Liver (tissue), 9 donors: ENCODE results near the gene IL18RAP. TPM values are rescaled to one million over a fixed set of nuclear protein-coding genes. Genes with fewer than 3 reads are reported as not detected.

Experiments used
- DNase-seq: peaks from one replicate; pipeline ENCODE4 v3.0.0-alpha.2; 2017; ENCODE audit warnings: low spot score
- H3K27ac ChIP-seq, 2 donors: one replicate each; pipeline ENCODE4 v1.7.0; 2013; ENCODE audit warnings: inconsistent platforms in 2 of 2, low read length in 2 of 2, control low read depth in 1 of 2, low read depth in 1 of 2, mild to moderate bottlenecking in 1 of 2
- H3K27me3 ChIP-seq, 4 donors: one replicate each; pipeline versions ENCODE4 v1.6.1 to v1.7.0; 2013; ENCODE audit warnings: low read length in 3 of 4, inconsistent platforms in 1 of 4, mild to moderate bottlenecking in 1 of 4, moderate library complexity in 1 of 4; ENCODE audit not compliant: control insufficient read depth in 4 of 4, insufficient read depth in 4 of 4
- H3K36me3 ChIP-seq, 4 donors: one replicate each; pipeline versions ENCODE4 v1.6.1 to v1.7.0; 2013; ENCODE audit warnings: low read length in 3 of 4, mild to moderate bottlenecking in 3 of 4, low read depth in 1 of 4, moderate library complexity in 1 of 4; ENCODE audit not compliant: control insufficient read depth in 4 of 4, insufficient read depth in 3 of 4
- H3K4me1 ChIP-seq, 4 donors: one replicate each; pipeline versions ENCODE4 v1.6.1 to v1.7.0; 2013; ENCODE audit warnings: low read length in 3 of 4, mild to moderate bottlenecking in 3 of 4, moderate library complexity in 1 of 4; ENCODE audit not compliant: control insufficient read depth in 4 of 4, insufficient read depth in 4 of 4
- H3K4me3 ChIP-seq, 3 donors: one replicate each; pipeline versions ENCODE4 v1.6.1 to v1.7.0; 2013; ENCODE audit warnings: low read length in 3 of 3, control low read depth in 1 of 3, low read depth in 1 of 3, mild to moderate bottlenecking in 1 of 3
- H3K9ac ChIP-seq, 2 donors: one replicate each; pipeline ENCODE4 v1.7.0; 2013; ENCODE audit warnings: low read length in 2 of 2, mild to moderate bottlenecking in 2 of 2, moderate library complexity in 2 of 2, control low read depth in 1 of 2, low read depth in 1 of 2
- H3K9me3 ChIP-seq, 4 donors: one replicate each; pipeline versions ENCODE4 v1.6.1 to v1.7.0; 2013; ENCODE audit warnings: low read length in 3 of 4; ENCODE audit not compliant: control insufficient read depth in 4 of 4
- FOXA2 ChIP-seq: IDR thresholded peaks from 2 replicates; pipeline ENCODE4 v1.6.1; 2016; ENCODE audit warnings: antibody characterized with exemption
- GABPA ChIP-seq, 2 donors: IDR thresholded peaks in 1 of 2; conservative IDR thresholded peaks in 1 of 2; 2 replicates each; pipeline ENCODE4 v1.6.1; 2016; ENCODE audit warnings: antibody characterized with exemption in 2 of 2, mild to moderate bottlenecking in 1 of 2, moderate library complexity in 1 of 2
- HNF4G ChIP-seq: IDR thresholded peaks from 2 replicates; pipeline ENCODE4 v1.6.1; 2016; ENCODE audit warnings: antibody characterized with exemption
- JUND ChIP-seq, 2 donors: IDR thresholded peaks; 2 replicates each; pipeline ENCODE4 v1.6.1; 2016; ENCODE audit warnings: antibody characterized with exemption in 2 of 2
- MAX ChIP-seq: IDR thresholded peaks from 2 replicates; pipeline ENCODE4 v1.6.1; 2016; ENCODE audit warnings: antibody characterized with exemption
- NR2F2 ChIP-seq: IDR thresholded peaks from 2 replicates; pipeline ENCODE4 v1.6.1; 2016; ENCODE audit warnings: antibody characterized with exemption
- RAD21 ChIP-seq, 2 donors: IDR thresholded peaks; 2 replicates each; pipeline ENCODE4 v1.6.1; 2016; ENCODE audit warnings: antibody characterized with exemption in 2 of 2, mild to moderate bottlenecking in 2 of 2
- RXRA ChIP-seq, 2 donors: IDR thresholded peaks; 2 replicates each; pipeline ENCODE4 v1.6.1; 2017 to 2018; ENCODE audit warnings: antibody characterized with exemption in 2 of 2, mild to moderate bottlenecking in 1 of 2
- TAF1 ChIP-seq: conservative IDR thresholded peaks from 2 replicates; pipeline ENCODE4 v1.6.1; 2016; ENCODE audit warnings: antibody characterized with exemption, mild to moderate bottlenecking
- WGBS: extraction: QIAGEN DNeasy Blood & Tissue Kit; methylation state at CpG from one replicate; pipeline ENCODE4 v1.1.7; 2013; 5-methylcytosine and 5-hydroxymethylcytosine counted together
- polyA plus RNA-seq, 2 donors: library from polyadenylated mRNA; stranded (reverse) in 1 of 2; unstranded in 1 of 2; fragments of 200-250 nt in 1 of 2; fragments of >200 nt in 1 of 2; fragmentation: Nextera tagmentation in 1 of 2; extraction: Ambion mirVana in 1 of 2; gene quantifications; one replicate each; pipeline versions ENCODE4 v1.2.1 to v1.2.3, GENCODE V29; 2013 to 2015
- total RNA-seq, 2 donors: library from RNA; depleted of rRNA; stranded (reverse); fragments of >200 nt; gene quantifications; one replicate each; pipeline ENCODE4 v1.2.3, GENCODE V29; 2014
- TF ChIP-seq, protein P1 (sequence below): IDR thresholded peaks from 2 replicates; pipeline ENCODE4 v1.6.1; 2016; ENCODE audit warnings: antibody characterized with exemption
- TF ChIP-seq, protein P2 (sequence below): IDR thresholded peaks from 2 replicates; pipeline ENCODE4 v1.6.1; 2016; ENCODE audit warnings: antibody characterized with exemption
- donor health status: healthy.
- donor health status: healthy.
- donor health status: healthy.
- donor health status: healthy.
- donor health status: healthy.

The IL18RAP gene, protein sequence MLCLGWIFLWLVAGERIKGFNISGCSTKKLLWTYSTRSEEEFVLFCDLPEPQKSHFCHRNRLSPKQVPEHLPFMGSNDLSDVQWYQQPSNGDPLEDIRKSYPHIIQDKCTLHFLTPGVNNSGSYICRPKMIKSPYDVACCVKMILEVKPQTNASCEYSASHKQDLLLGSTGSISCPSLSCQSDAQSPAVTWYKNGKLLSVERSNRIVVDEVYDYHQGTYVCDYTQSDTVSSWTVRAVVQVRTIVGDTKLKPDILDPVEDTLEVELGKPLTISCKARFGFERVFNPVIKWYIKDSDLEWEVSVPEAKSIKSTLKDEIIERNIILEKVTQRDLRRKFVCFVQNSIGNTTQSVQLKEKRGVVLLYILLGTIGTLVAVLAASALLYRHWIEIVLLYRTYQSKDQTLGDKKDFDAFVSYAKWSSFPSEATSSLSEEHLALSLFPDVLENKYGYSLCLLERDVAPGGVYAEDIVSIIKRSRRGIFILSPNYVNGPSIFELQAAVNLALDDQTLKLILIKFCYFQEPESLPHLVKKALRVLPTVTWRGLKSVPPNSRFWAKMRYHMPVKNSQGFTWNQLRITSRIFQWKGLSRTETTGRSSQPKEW
- 1 to 10 TPM; 2.1 to 7.3 TPM for total RNA-seq
- polyA plus RNA-seq, result under 1 TPM; 0.14 to 0.63 TPM

GRCh38 chr2:102422910-102423309 is at the start of gene IL18RAP:
Gene IL18RAP, plus strand, starts transcription at chr2:102423160. Its CDS starts 118 bp downstream, at chr2:102423278.
- Histone ChIP-seq H3K4me1 (no peaks in the 10 kb centered on the region), H3K9me3 (no peaks in the 10 kb centered on the region), H3K4me3 (no peak within 1 kb of the TSS), H3K27ac (peak within 1 kb of the TSS; percentile 23 to 41), H3K27me3 (no peaks in the 10 kb centered on the region), H3K9ac (peak within 1 kb of the TSS in 1 of 2 donors; percentile 14), H3K36me3 (no peaks in the 10 kb centered on the region)
- WGBS, result 66% methylated on average over 3 of the region's 3 CpGs
- DNase-seq, result no peak
- TF ChIP-seq, protein P1, sequence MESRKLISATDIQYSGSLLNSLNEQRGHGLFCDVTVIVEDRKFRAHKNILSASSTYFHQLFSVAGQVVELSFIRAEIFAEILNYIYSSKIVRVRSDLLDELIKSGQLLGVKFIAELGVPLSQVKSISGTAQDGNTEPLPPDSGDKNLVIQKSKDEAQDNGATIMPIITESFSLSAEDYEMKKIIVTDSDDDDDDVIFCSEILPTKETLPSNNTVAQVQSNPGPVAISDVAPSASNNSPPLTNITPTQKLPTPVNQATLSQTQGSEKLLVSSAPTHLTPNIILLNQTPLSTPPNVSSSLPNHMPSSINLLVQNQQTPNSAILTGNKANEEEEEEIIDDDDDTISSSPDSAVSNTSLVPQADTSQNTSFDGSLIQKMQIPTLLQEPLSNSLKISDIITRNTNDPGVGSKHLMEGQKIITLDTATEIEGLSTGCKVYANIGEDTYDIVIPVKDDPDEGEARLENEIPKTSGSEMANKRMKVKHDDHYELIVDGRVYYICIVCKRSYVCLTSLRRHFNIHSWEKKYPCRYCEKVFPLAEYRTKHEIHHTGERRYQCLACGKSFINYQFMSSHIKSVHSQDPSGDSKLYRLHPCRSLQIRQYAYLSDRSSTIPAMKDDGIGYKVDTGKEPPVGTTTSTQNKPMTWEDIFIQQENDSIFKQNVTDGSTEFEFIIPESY, result no peak
- no peak for TF ChIP-seq JUND (IDR thresholded peaks at IDR 0.05)
- TF ChIP-seq, protein P2, sequence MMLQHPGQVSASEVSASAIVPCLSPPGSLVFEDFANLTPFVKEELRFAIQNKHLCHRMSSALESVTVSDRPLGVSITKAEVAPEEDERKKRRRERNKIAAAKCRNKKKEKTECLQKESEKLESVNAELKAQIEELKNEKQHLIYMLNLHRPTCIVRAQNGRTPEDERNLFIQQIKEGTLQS, result no peak
- TF ChIP-seq TAF1, result no peak
- TF ChIP-seq NR2F2, result no peak
- no peak for TF ChIP-seq RAD21 (IDR thresholded peaks at IDR 0.05)

GRCh38 chr2:102376052-102376591 is 46.8 kb upstream of the IL18RAP start:
- Histone ChIP-seq H3K9ac (no peak overlapping the region), H3K27me3 (no peaks in the 10 kb centered on the region), H3K4me1 (no peaks in the 10 kb centered on the region), H3K9me3 (no peaks in the 10 kb centered on the region), H3K4me3 (no peak overlapping the region), H3K36me3 (no peaks in the 10 kb centered on the region), H3K27ac (no peak overlapping the region)
- no peak for TF ChIP-seq TAF1
- TF ChIP-seq GABPA (IDR thresholded peaks at IDR 0.05 in 1 of 2, conservative IDR thresholded peaks at IDR 0.05 in 1 of 2), result no peak
- no peak for TF ChIP-seq JUND (IDR thresholded peaks at IDR 0.05)
- no peak for TF ChIP-seq RAD21 (IDR thresholded peaks at IDR 0.05)
- no peak for TF ChIP-seq HNF4G
- 93% methylated on average over 1 of the region's 1 CpG for WGBS
- DNase-seq, result no peak

DNA sequence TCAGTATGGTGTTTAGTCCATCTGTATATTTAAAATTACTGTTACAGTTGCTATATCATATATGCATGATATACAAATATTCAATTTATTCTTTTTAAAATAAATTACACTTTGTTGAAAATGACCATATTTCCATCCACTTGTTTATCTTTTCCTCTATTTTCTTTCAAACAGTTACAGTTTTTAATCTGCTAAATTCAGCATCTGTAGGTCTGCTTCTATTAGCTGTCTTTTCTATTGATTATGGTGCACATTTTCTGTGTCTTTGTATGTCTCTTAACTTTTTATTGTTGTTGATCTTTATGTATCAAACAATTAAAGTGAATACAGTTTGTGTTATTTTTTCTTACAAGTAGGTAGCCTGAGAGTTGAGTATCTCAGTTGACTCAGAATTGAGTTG is 39.2 kb upstream of the IL18RAP start:
- TF ChIP-seq RXRA (IDR thresholded peaks at IDR 0.05) (no peak), MAX (no peak), FOXA2 (no peak)
- Histone ChIP-seq H3K27ac (no peak overlapping the region), H3K4me3 (no peak overlapping the region), H3K27me3 (no peaks in the 10 kb centered on the region), H3K4me1 (no peaks in the 10 kb centered on the region), H3K9me3 (peaks cover 0 to 12% (median 2%) of the 10 kb centered on the region in 4 donors), H3K9ac (no peak overlapping the region), H3K36me3 (peaks cover 0 to 18% (median 6%) of the 10 kb centered on the region in 4 donors)
- DNase-seq, result no peak
